Measurements from ENCODE around the gene MRPL48.
A peak's percentile ranks its signal among the peaks of the same experiment; 100 is the strongest.

Gene MRPL48

DNA sequence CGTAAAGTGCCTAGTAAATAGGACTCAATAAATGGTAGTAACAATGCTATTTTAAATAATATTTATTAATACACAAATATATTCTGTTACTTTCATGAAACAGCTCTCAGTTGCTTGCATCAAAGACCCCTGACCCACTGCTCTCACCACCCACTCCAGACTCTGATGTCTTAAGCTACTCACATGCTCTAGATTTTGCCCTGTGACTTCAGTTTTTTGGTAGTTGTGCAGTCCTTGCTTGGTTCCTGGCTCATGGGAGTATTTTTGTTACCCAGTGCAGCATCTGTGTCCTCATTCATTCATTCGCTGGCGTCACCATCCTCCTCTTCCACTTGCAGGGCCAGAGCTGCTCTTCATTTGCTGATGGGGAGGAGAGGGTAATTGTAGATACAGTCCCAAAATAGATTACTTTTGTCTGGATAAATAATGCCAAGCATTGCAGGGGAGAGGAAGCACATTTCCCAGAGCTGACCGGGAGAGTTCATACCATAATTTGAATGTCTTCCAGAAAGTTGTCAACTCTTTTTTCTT, 12.7 kb downstream of the MRPL48 start:
- Histone ChIP-seq H3K4me3 (ENCODE audit: low read depth, low read length) (no peak overlapping the region), H4K12ac (ENCODE audit: low read depth, low read length) (no peak overlapping the region), H4K91ac (ENCODE audit: low read depth, low read length) (no peak overlapping the region), H3K9me3 (ENCODE audit: insufficient read depth, low read depth, low read length) (no peaks in the 10 kb centered on the region), H3K14ac (ENCODE audit: low read length) (no peak overlapping the region), H2BK12ac (ENCODE audit: low read length) (no peak overlapping the region), H3K27me3 (ENCODE audit: insufficient read depth, low read length) (no peaks in the 10 kb centered on the region), H2BK120ac (ENCODE audit: insufficient read depth, low read length, poor library complexity) (no peak overlapping the region), H2AK5ac (ENCODE audit: low read length) (no peak overlapping the region), H3K4me2 (ENCODE audit: low read length) (no peak overlapping the region), H3K4ac (ENCODE audit: low read depth, low read length) (no peak overlapping the region), H3K79me2 (ENCODE audit: control insufficient read depth, insufficient read depth, low read length, poor library complexity) (no peaks in the 10 kb centered on the region), H3K23ac (ENCODE audit: low read length) (no peak overlapping the region), H3K18ac (ENCODE audit: low read length) (no peak overlapping the region), H3K9ac (ENCODE audit: low read length) (no peak overlapping the region), H2BK5ac (ENCODE audit: low read depth, low read length, poor library complexity) (no peak overlapping the region), H3K27ac (ENCODE audit: low read depth, low read length) (no peak overlapping the region), H4K8ac (ENCODE audit: low read depth, low read length) (no peak overlapping the region), H3K36me3 (ENCODE audit: control insufficient read depth in 1 of 2, insufficient read depth in 2 of 2, low read length in 2 of 2) (peaks cover 6 to 11% of the 10 kb centered on the region in 2 experiments), H3K79me1 (ENCODE audit: low read length) (no peaks in the 10 kb centered on the region), H3K4me1 (ENCODE audit: control insufficient read depth in 1 of 2, insufficient read depth in 2 of 2, low read length in 2 of 2) (no peaks in the 10 kb centered on the region), H2AFZ (ENCODE audit: insufficient read depth, low read length, poor library complexity) (no peak overlapping the region)
- no CpG with 5 or more reads among the region's 4 CpGs for WGBS (ENCODE audit: extremely low coverage, insufficient coverage, insufficient read length)
- DNase-seq = no peak

GRCh38 chr11:73801136-73801535, 13.5 kb downstream of the MRPL48 start:
- Histone ChIP-seq H2BK5ac (ENCODE audit: low read depth, low read length, poor library complexity) (no peak overlapping the region), H3K9me3 (ENCODE audit: insufficient read depth, low read depth, low read length) (no peaks in the 10 kb centered on the region), H3K79me1 (ENCODE audit: low read length) (no peaks in the 10 kb centered on the region), H3K36me3 (ENCODE audit: control insufficient read depth in 1 of 2, insufficient read depth in 2 of 2, low read length in 2 of 2) (peaks cover 6 to 8% of the 10 kb centered on the region in 2 experiments), H3K27ac (ENCODE audit: low read depth, low read length) (no peak overlapping the region), H4K12ac (ENCODE audit: low read depth, low read length) (no peak overlapping the region), H3K23ac (ENCODE audit: low read length) (no peak overlapping the region), H4K91ac (ENCODE audit: low read depth, low read length) (no peak overlapping the region), H3K18ac (ENCODE audit: low read length) (no peak overlapping the region), H2AK5ac (ENCODE audit: low read length) (no peak overlapping the region), H2BK12ac (ENCODE audit: low read length) (no peak overlapping the region), H3K4me3 (ENCODE audit: low read depth, low read length) (no peak overlapping the region), H3K14ac (ENCODE audit: low read length) (no peak overlapping the region), H3K27me3 (ENCODE audit: insufficient read depth, low read length) (no peaks in the 10 kb centered on the region), H2BK120ac (ENCODE audit: insufficient read depth, low read length, poor library complexity) (no peak overlapping the region), H2AFZ (ENCODE audit: insufficient read depth, low read length, poor library complexity) (no peak overlapping the region), H3K79me2 (ENCODE audit: control insufficient read depth, insufficient read depth, low read length, poor library complexity) (no peaks in the 10 kb centered on the region), H4K8ac (ENCODE audit: low read depth, low read length) (no peak overlapping the region), H3K9ac (ENCODE audit: low read length) (no peak overlapping the region), H3K4ac (ENCODE audit: low read depth, low read length) (no peak overlapping the region), H3K4me2 (ENCODE audit: low read length) (no peak overlapping the region), H3K4me1 (ENCODE audit: control insufficient read depth in 1 of 2, insufficient read depth in 2 of 2, low read length in 2 of 2) (no peaks in the 10 kb centered on the region)
- WGBS (ENCODE audit: extremely low coverage, insufficient coverage, insufficient read length) = no CpG with 5 or more reads among the region's 1 CpG
- no peak for DNase-seq

GRCh38 chr11:73804712-73805111, 17.0 kb downstream of the MRPL48 start:
- DNase-seq = peak; percentile 4 to 54
- Histone ChIP-seq H2AFZ (ENCODE audit: insufficient read depth, low read length, poor library complexity) (no peak overlapping the region), H3K23ac (ENCODE audit: low read length) (no peak overlapping the region), H3K36me3 (ENCODE audit: control insufficient read depth in 1 of 2, insufficient read depth in 2 of 2, low read length in 2 of 2) (peaks cover 1 to 2% of the 10 kb centered on the region in 2 experiments), H3K4me2 (ENCODE audit: low read length) (no peak overlapping the region), H3K9me3 (ENCODE audit: insufficient read depth, low read depth, low read length) (no peaks in the 10 kb centered on the region), H2BK12ac (ENCODE audit: low read length) (no peak overlapping the region), H4K8ac (ENCODE audit: low read depth, low read length) (no peak overlapping the region), H3K4me1 (ENCODE audit: control insufficient read depth in 1 of 2, insufficient read depth in 2 of 2, low read length in 2 of 2) (no peaks in the 10 kb centered on the region), H2BK120ac (ENCODE audit: insufficient read depth, low read length, poor library complexity) (no peak overlapping the region), H4K91ac (ENCODE audit: low read depth, low read length) (no peak overlapping the region), H3K4me3 (ENCODE audit: low read depth, low read length) (no peak overlapping the region), H3K9ac (ENCODE audit: low read length) (no peak overlapping the region), H3K79me1 (ENCODE audit: low read length) (no peaks in the 10 kb centered on the region), H2BK5ac (ENCODE audit: low read depth, low read length, poor library complexity) (no peak overlapping the region), H4K12ac (ENCODE audit: low read depth, low read length) (no peak overlapping the region), H3K27me3 (ENCODE audit: insufficient read depth, low read length) (no peaks in the 10 kb centered on the region), H3K27ac (ENCODE audit: low read depth, low read length) (no peak overlapping the region), H3K18ac (ENCODE audit: low read length) (no peak overlapping the region), H3K79me2 (ENCODE audit: control insufficient read depth, insufficient read depth, low read length, poor library complexity) (no peaks in the 10 kb centered on the region), H3K14ac (ENCODE audit: low read length) (no peak overlapping the region), H2AK5ac (ENCODE audit: low read length) (no peak overlapping the region), H3K4ac (ENCODE audit: low read depth, low read length) (no peak overlapping the region)

GRCh38 chr11:73808052-73808451, 20.4 kb downstream of the MRPL48 start:
- H4K8ac ChIP-seq (ENCODE audit: low read depth, low read length) = no peak overlapping the region
- no peak overlapping the region for H3K9ac ChIP-seq (ENCODE audit: low read length)
- no peaks in the 10 kb centered on the region for H3K79me2 ChIP-seq (ENCODE audit: control insufficient read depth, insufficient read depth, low read length, poor library complexity)
- no peak overlapping the region for H3K27ac ChIP-seq (ENCODE audit: low read depth, low read length)
- no peak overlapping the region for H4K12ac ChIP-seq (ENCODE audit: low read depth, low read length)
- no peaks in the 10 kb centered on the region for H3K79me1 ChIP-seq (ENCODE audit: low read length)
- no peak overlapping the region for H3K4me3 ChIP-seq (ENCODE audit: low read depth, low read length)
- no peaks in the 10 kb centered on the region for H3K27me3 ChIP-seq (ENCODE audit: insufficient read depth, low read length)
- H3K18ac ChIP-seq (ENCODE audit: low read length) = no peak overlapping the region
- peaks cover 2 to 4% of the 10 kb centered on the region in 2 experiments for H3K36me3 ChIP-seq (ENCODE audit: control insufficient read depth in 1 of 2, insufficient read depth in 2 of 2, low read length in 2 of 2)
- H2BK12ac ChIP-seq (ENCODE audit: low read length) = no peak overlapping the region
- no peaks in the 10 kb centered on the region for H3K9me3 ChIP-seq (ENCODE audit: insufficient read depth, low read depth, low read length)
- H2AFZ ChIP-seq (ENCODE audit: insufficient read depth, low read length, poor library complexity) = no peak overlapping the region
- H2BK5ac ChIP-seq (ENCODE audit: low read depth, low read length, poor library complexity) = no peak overlapping the region
- H4K91ac ChIP-seq (ENCODE audit: low read depth, low read length) = no peak overlapping the region
- no peak overlapping the region for H3K14ac ChIP-seq (ENCODE audit: low read length)
- H3K4me1 ChIP-seq (ENCODE audit: control insufficient read depth in 1 of 2, insufficient read depth in 2 of 2, low read length in 2 of 2) = no peaks in the 10 kb centered on the region
- H2BK120ac ChIP-seq (ENCODE audit: insufficient read depth, low read length, poor library complexity) = no peak overlapping the region
- DNase-seq = no peak
- no peak overlapping the region for H2AK5ac ChIP-seq (ENCODE audit: low read length)
- WGBS (ENCODE audit: extremely low coverage, insufficient coverage, insufficient read length) = no CpG with 5 or more reads among the region's 1 CpG
- H3K4me2 ChIP-seq (ENCODE audit: low read length) = no peak overlapping the region
- no peak overlapping the region for H3K4ac ChIP-seq (ENCODE audit: low read depth, low read length)
- H3K23ac ChIP-seq (ENCODE audit: low read length) = no peak overlapping the region

Data from trophoblast cell (in vitro differentiated cells and primary cell).